DND-41 (cell line): ENCODE results near the gene GLT6D1.
A peak's percentile ranks its signal among the peaks of the same experiment; 100 is the strongest.

Experiments
- ATAC-seq: fragments of 200-7000 bp; cut with Tn5 transposase; 3 replicates; pipeline ENCODE4 v1.9.1; 2021; ENCODE audit warnings: low read depth; ENCODE audit not compliant: insufficient read depth
- DNase-seq: peaks from one replicate; pipeline ENCODE4 v3.0.0-alpha.2; 2020
- H2AFZ ChIP-seq: 2 replicates; pipeline ENCODE4 v1.6.0; 2012; ENCODE audit warnings: low read depth, low read length
- H3K27ac ChIP-seq: 2 replicates; pipeline ENCODE4 v1.5.1; 2012; ENCODE audit warnings: low read length, inconsistent platforms
- H3K27me3 ChIP-seq: fragments of 200-600 bp; sonication (generic); 2 replicates; pipeline ENCODE4 v1.6.0; 2012; ENCODE audit warnings: low read length, mild to moderate bottlenecking, inconsistent platforms; ENCODE audit not compliant: insufficient read depth, poor library complexity
- H3K36me3 ChIP-seq: 2 replicates; pipeline ENCODE4 v1.5.1; 2012; ENCODE audit warnings: low read length, inconsistent platforms; ENCODE audit not compliant: insufficient read depth
- H3K4me1 ChIP-seq: 2 replicates; pipeline ENCODE4 v1.5.1; 2012; ENCODE audit warnings: mild to moderate bottlenecking, low read length; ENCODE audit not compliant: insufficient read depth
- H3K4me2 ChIP-seq: 2 replicates; pipeline ENCODE4 v1.6.0; 2012; ENCODE audit warnings: mild to moderate bottlenecking, moderate library complexity, low read length, inconsistent platforms; ENCODE audit not compliant: insufficient read depth
- H3K4me3 ChIP-seq, 2 experiments: fragments of 200-600 bp in 1 of 2; shearing (Covaris generic) in 1 of 2; 2 replicates each; pipeline ENCODE4 v1.5.1; 2012 to 2016; ENCODE audit warnings: inconsistent platforms in 2 of 2, low read length in 2 of 2, mild to moderate bottlenecking in 2 of 2, low read depth in 1 of 2, moderate library complexity in 1 of 2
- H3K79me2 ChIP-seq: 2 replicates; pipeline ENCODE4 v1.6.0; 2012; ENCODE audit warnings: low read length, inconsistent platforms; ENCODE audit not compliant: insufficient read depth
- H3K9ac ChIP-seq: 2 replicates; pipeline ENCODE4 v1.6.0; 2012; ENCODE audit warnings: low read depth, mild to moderate bottlenecking, inconsistent platforms, low read length, moderate library complexity
- H3K9me3 ChIP-seq: 2 replicates; pipeline ENCODE4 v1.5.1; 2012; ENCODE audit warnings: low read length, moderate library complexity, mild to moderate bottlenecking, inconsistent platforms; ENCODE audit not compliant: insufficient read depth, severe bottlenecking
- H4K20me1 ChIP-seq: 2 replicates; pipeline ENCODE4 v1.6.0; 2012; ENCODE audit warnings: low read length; ENCODE audit not compliant: insufficient read depth
- CTCF ChIP-seq: IDR thresholded peaks from 2 replicates; pipeline ENCODE4 v1.5.1; 2012; ENCODE audit warnings: borderline replicate concordance, low read length, moderate library complexity, mild to moderate bottlenecking; ENCODE audit not compliant: poor library complexity, severe bottlenecking; ENCODE audit errors: extremely low read depth
- EZH2 ChIP-seq: IDR thresholded peaks from 3 replicates; pipeline ENCODE4 v1.6.1; 2012; ENCODE audit warnings: borderline replicate concordance, low read depth, mild to moderate bottlenecking, moderate library complexity, low read length, inconsistent platforms; ENCODE audit not compliant: severe bottlenecking

Gene GLT6D1

GRCh38 chr9:135602789-135603481, 36.4 kb downstream of the GLT6D1 start:
- ATAC-seq (peak; percentile 49; the same call in 1 of the 3 replicates), DNase-seq (peak; percentile 53)
- H3K36me3 ChIP-seq = no peaks in the 10 kb centered on the region
- no peak overlapping the region for H3K27ac ChIP-seq
- no peaks in the 10 kb centered on the region for H3K79me2 ChIP-seq
- H3K27me3 ChIP-seq = peaks cover 10% of the 10 kb centered on the region
- no peak overlapping the region for H3K9ac ChIP-seq
- no peak overlapping the region for H3K4me3 ChIP-seq
- H3K9me3 ChIP-seq = no peaks in the 10 kb centered on the region
- no peak overlapping the region for H2AFZ ChIP-seq
- TF ChIP-seq CTCF = peak; percentile 74
- TF ChIP-seq EZH2 = no peak
- H4K20me1 ChIP-seq = no peaks in the 10 kb centered on the region
- no peak overlapping the region for H3K4me2 ChIP-seq
- no peaks in the 10 kb centered on the region for H3K4me1 ChIP-seq

- Histone ChIP-seq H3K4me2 (no peak overlapping the region), H3K79me2 (no peaks in the 10 kb centered on the region), H3K4me1 (no peaks in the 10 kb centered on the region), H3K36me3 (no peaks in the 10 kb centered on the region), H4K20me1 (no peaks in the 10 kb centered on the region), H3K27me3 (peaks cover 10% of the 10 kb centered on the region), H3K9me3 (no peaks in the 10 kb centered on the region), H3K4me3 (no peak overlapping the region), H2AFZ (no peak overlapping the region), H3K9ac (no peak overlapping the region), H3K27ac (no peak overlapping the region)
- no peak for ATAC-seq
- DNase-seq = no peak
- no peak for TF ChIP-seq CTCF
- no peak for TF ChIP-seq EZH2
Measured at GRCh38 chr9:135601988-135602387, 37.4 kb downstream of the GLT6D1 start.

- Histone ChIP-seq H3K4me3 (no peak overlapping the region), H3K27me3 (peaks cover 10% of the 10 kb centered on the region), H4K20me1 (no peaks in the 10 kb centered on the region), H2AFZ (no peak overlapping the region), H3K9me3 (no peaks in the 10 kb centered on the region), H3K36me3 (no peaks in the 10 kb centered on the region), H3K4me1 (no peaks in the 10 kb centered on the region), H3K9ac (no peak overlapping the region), H3K4me2 (no peak overlapping the region), H3K27ac (no peak overlapping the region), H3K79me2 (no peaks in the 10 kb centered on the region)
- no peak for TF ChIP-seq EZH2
- ATAC-seq = no peak
- DNase-seq = no peak
Measured at GRCh38 chr9:135600296-135600817, 39.0 kb downstream of the GLT6D1 start.

DNA sequence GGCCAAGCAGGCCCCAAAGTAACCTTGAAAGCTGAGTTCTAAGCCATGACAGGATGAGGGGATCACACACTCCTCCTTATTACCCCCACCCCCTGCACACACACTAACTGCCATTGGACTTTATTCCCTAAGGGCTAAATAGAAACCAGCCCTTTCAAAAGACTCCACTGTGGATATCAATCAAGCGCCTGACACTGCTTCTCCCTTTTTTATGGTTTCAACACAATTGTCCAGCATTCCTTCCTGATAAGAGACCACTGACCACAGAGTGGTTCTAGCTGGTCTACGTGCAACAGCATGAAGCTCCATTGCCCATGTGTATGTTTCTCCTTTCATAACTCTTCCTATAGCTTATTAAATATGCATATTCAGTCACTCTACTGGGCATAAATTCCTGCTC, 43.1 kb downstream of the GLT6D1 start:
- DNase-seq (no peak), ATAC-seq (no peak)
- no peak overlapping the region for H3K9ac ChIP-seq
- no peak for TF ChIP-seq EZH2
- TF ChIP-seq CTCF = no peak
- H3K79me2 ChIP-seq = no peaks in the 10 kb centered on the region
- H2AFZ ChIP-seq = no peak overlapping the region
- H3K4me2 ChIP-seq = no peak overlapping the region
- H3K4me3 ChIP-seq = no peak overlapping the region
- no peaks in the 10 kb centered on the region for H3K4me1 ChIP-seq
- peaks cover 10% of the 10 kb centered on the region for H3K27me3 ChIP-seq
- no peaks in the 10 kb centered on the region for H3K9me3 ChIP-seq
- H4K20me1 ChIP-seq = no peaks in the 10 kb centered on the region
- H3K27ac ChIP-seq = no peak overlapping the region
- H3K36me3 ChIP-seq = no peaks in the 10 kb centered on the region
